CD8-positive, alpha-beta memory T cell (primary cell): ENCODE results near the gene CRYBG3. TPM values are rescaled to one million over a fixed set of nuclear protein-coding genes. Genes with fewer than 3 reads are reported as not detected.

Experiments
- CTCF ChIA-PET: fragments of 350-600 bp; sonication (Branson Sonifier 250); formaldehyde crosslinking; loops from one replicate; lab custom pipeline; 2021; ENCODE audit warnings: antibody characterized with exemption; lab: Charles Lee
- POLR2A ChIA-PET: fragments of 350-600 bp; sonication (Branson Sonifier 250); formaldehyde crosslinking; loops from one replicate; lab custom pipeline; 2021; ENCODE audit warnings: antibody characterized with exemption; lab: Charles Lee
- DNase-seq, 5 donors: peaks; one replicate each; pipeline versions ENCODE4 v3.0.0 to v3.0.0-alpha.2; 2020 to 2022; ENCODE audit warnings: mixed read lengths in 1 of 5
- H3K27ac ChIP-seq: one replicate; pipeline ENCODE4 v1.7.0; 2013; ENCODE audit warnings: low read depth, mild to moderate bottlenecking, low read length, moderate library complexity
- H3K27me3 ChIP-seq: 2 replicates; pipeline ENCODE4 v1.7.0; 2013; ENCODE audit warnings: low read length, mild to moderate bottlenecking; ENCODE audit not compliant: insufficient read depth, poor library complexity, severe bottlenecking
- H3K36me3 ChIP-seq: 2 replicates; pipeline ENCODE4 v1.7.0; 2013; ENCODE audit warnings: mild to moderate bottlenecking, low read length, moderate library complexity; ENCODE audit not compliant: insufficient read depth
- H3K4me1 ChIP-seq: 2 replicates; pipeline ENCODE4 v1.7.0; 2013; ENCODE audit warnings: mild to moderate bottlenecking, low read length, moderate library complexity; ENCODE audit not compliant: insufficient read depth
- H3K4me3 ChIP-seq: 2 replicates; pipeline ENCODE4 v1.7.0; 2013; ENCODE audit warnings: mild to moderate bottlenecking, low read length
- H3K9me3 ChIP-seq: 2 replicates; pipeline ENCODE4 v1.7.0; 2013; ENCODE audit warnings: mild to moderate bottlenecking, low read length
- H3K27ac Mint-ChIP-seq, 8 donors: one replicate each; pipeline ENCODE4 v1.8.0; 2020 to 2021; ENCODE audit warnings: mixed read lengths in 8 of 8, mild to moderate bottlenecking in 6 of 8, inconsistent platforms in 3 of 8, moderate library complexity in 3 of 8
- H3K27me3 Mint-ChIP-seq, 2 donors: one replicate each; pipeline ENCODE4 v1.8.0; 2020 to 2021; ENCODE audit warnings: mixed read lengths in 2 of 2, mild to moderate bottlenecking in 1 of 2, moderate library complexity in 1 of 2
- H3K36me3 Mint-ChIP-seq, 3 donors: one replicate each; pipeline ENCODE4 v1.8.0; 2020 to 2021; ENCODE audit warnings: mixed read lengths in 3 of 3, inconsistent platforms in 1 of 3, mild to moderate bottlenecking in 1 of 3
- H3K4me1 Mint-ChIP-seq, 3 donors: one replicate each; pipeline ENCODE4 v1.8.0; 2020 to 2021; ENCODE audit warnings: mixed read lengths in 3 of 3, inconsistent platforms in 1 of 3, mild to moderate bottlenecking in 1 of 3
- H3K4me3 Mint-ChIP-seq, 7 donors: one replicate each; pipeline ENCODE4 v1.8.0; 2020 to 2021; ENCODE audit warnings: mixed read lengths in 7 of 7, mild to moderate bottlenecking in 6 of 7, moderate library complexity in 4 of 7, inconsistent platforms in 2 of 7
- H3K9me3 Mint-ChIP-seq, 5 donors: one replicate each; pipeline ENCODE4 v1.8.0; 2020 to 2022; ENCODE audit warnings: mixed read lengths in 5 of 5, mild to moderate bottlenecking in 3 of 5, moderate library complexity in 2 of 5, inconsistent platforms in 1 of 5
- polyA plus RNA-seq: library from polyadenylated mRNA; unstranded; fragments of 300-500 nt; fragmentation: Illumina TruSeq; gene quantifications from one replicate; pipeline ENCODE4 v1.2.3, GENCODE V29; 2021
- total RNA-seq, 2 experiments: library from RNA; stranded (reverse); gene quantifications; one replicate each; pipeline ENCODE4 v1.2.3, GENCODE V29; 2021

CRYBG3 gene
- total and polyA plus RNA-seq, 3 experiments from 2014 or later: 1.5 to 5.5 (median 4.5) TPM

GRCh38 chr3:97981886-97982285, 160.1 kb downstream of the CRYBG3 start:
- ChIA-PET CTCF (no interaction called here), POLR2A (no interaction called here)
- Mint-ChIP-seq H3K27ac (no peak overlapping the region), H3K27me3 (peaks cover 5 to 9% of the 10 kb centered on the region in 2 donors), H3K36me3 (no peaks in the 10 kb centered on the region), H3K4me3 (no peak overlapping the region), H3K4me1 (no peaks in the 10 kb centered on the region), H3K9me3 (no peaks in the 10 kb centered on the region)
- no peaks in the 10 kb centered on the region for H3K9me3 ChIP-seq
- DNase-seq: no peak
- H3K4me1 ChIP-seq: no peaks in the 10 kb centered on the region
- H3K4me3 ChIP-seq: no peak overlapping the region
- H3K27ac ChIP-seq: no peak overlapping the region
- H3K27me3 ChIP-seq: no peaks in the 10 kb centered on the region
- no peaks in the 10 kb centered on the region for H3K36me3 ChIP-seq

GRCh38 chr3:97983933-97984491, 162.2 kb downstream of the CRYBG3 start:
- ChIA-PET POLR2A (no interaction called here), CTCF (interaction anchor here (0.9 to 1.1 kb wide), 2 partner anchors 10 to 39 kb away, joined by 3 to 4 read pairs; no protein-coding TSS in a partner anchor)
- H3K9me3 Mint-ChIP-seq: no peaks in the 10 kb centered on the region
- no peaks in the 10 kb centered on the region for H3K36me3 Mint-ChIP-seq
- Histone ChIP-seq H3K27ac (no peak overlapping the region), H3K9me3 (no peaks in the 10 kb centered on the region), H3K27me3 (no peaks in the 10 kb centered on the region), H3K36me3 (no peaks in the 10 kb centered on the region), H3K4me3 (no peak overlapping the region), H3K4me1 (no peaks in the 10 kb centered on the region)
- no peak overlapping the region for H3K4me3 Mint-ChIP-seq
- H3K27me3 Mint-ChIP-seq: peaks cover 4 to 9% of the 10 kb centered on the region in 2 donors
- no peak for DNase-seq
- H3K27ac Mint-ChIP-seq: no peak overlapping the region
- H3K4me1 Mint-ChIP-seq: no peaks in the 10 kb centered on the region

- DNase-seq: no peak
- no peaks in the 10 kb centered on the region for H3K9me3 Mint-ChIP-seq
- no peak overlapping the region for H3K27ac Mint-ChIP-seq
- H3K4me1 Mint-ChIP-seq: peaks cover 14 to 19% (median 17%) of the 10 kb centered on the region in 3 donors
- Histone ChIP-seq H3K27ac (no peak overlapping the region), H3K27me3 (no peaks in the 10 kb centered on the region), H3K4me3 (no peak overlapping the region), H3K36me3 (no peaks in the 10 kb centered on the region), H3K9me3 (no peaks in the 10 kb centered on the region), H3K4me1 (peaks cover 18% of the 10 kb centered on the region)
- no peak overlapping the region for H3K4me3 Mint-ChIP-seq
- ChIA-PET CTCF (no interaction called here), POLR2A (no interaction called here)
- H3K36me3 Mint-ChIP-seq: no peaks in the 10 kb centered on the region
- peaks cover 4 to 9% of the 10 kb centered on the region in 2 donors for H3K27me3 Mint-ChIP-seq
Observed at GRCh38 chr3:97987306-97987705, 165.5 kb downstream of the CRYBG3 start.

- CTCF ChIA-PET: no interaction called here
- Histone ChIP-seq H3K4me1 (peaks cover 18% of the 10 kb centered on the region), H3K27me3 (no peaks in the 10 kb centered on the region), H3K36me3 (no peaks in the 10 kb centered on the region), H3K9me3 (no peaks in the 10 kb centered on the region), H3K4me3 (no peak overlapping the region), H3K27ac (no peak overlapping the region)
- peak overlapping the region in 1 of 8 donors; percentile 50 for H3K27ac Mint-ChIP-seq
- peaks cover 14 to 19% (median 17%) of the 10 kb centered on the region in 3 donors for H3K4me1 Mint-ChIP-seq
- DNase-seq: no peak
- peaks cover 3 to 9% of the 10 kb centered on the region in 2 donors for H3K27me3 Mint-ChIP-seq
- POLR2A ChIA-PET: no interaction called here
- no peaks in the 10 kb centered on the region for H3K36me3 Mint-ChIP-seq
- H3K9me3 Mint-ChIP-seq: no peaks in the 10 kb centered on the region
- no peak overlapping the region for H3K4me3 Mint-ChIP-seq
Observed at GRCh38 chr3:97988784-97989568, 167.2 kb downstream of the CRYBG3 start.

GRCh38 chr3:97990624-97991292, 168.9 kb downstream of the CRYBG3 start:
- no peak overlapping the region for H3K27ac ChIP-seq
- POLR2A ChIA-PET: no interaction called here
- H3K4me1 Mint-ChIP-seq: peaks cover 14 to 19% (median 17%) of the 10 kb centered on the region in 3 donors
- no peaks in the 10 kb centered on the region for H3K36me3 ChIP-seq
- no peak for DNase-seq
- H3K4me3 Mint-ChIP-seq: peak overlapping the region in 5 of 7 donors; percentile 54 to 74 (median 68)
- no peaks in the 10 kb centered on the region for H3K9me3 ChIP-seq
- no peak overlapping the region for H3K4me3 ChIP-seq
- peaks cover 3 to 11% of the 10 kb centered on the region in 2 donors for H3K27me3 Mint-ChIP-seq
- no peaks in the 10 kb centered on the region for H3K27me3 ChIP-seq
- peaks cover 18% of the 10 kb centered on the region for H3K4me1 ChIP-seq
- CTCF ChIA-PET: interaction anchor here (1.2 kb wide), 1 partner anchor 271 kb away, joined by 4 read pairs; no protein-coding TSS in a partner anchor
- no peaks in the 10 kb centered on the region for H3K9me3 Mint-ChIP-seq
- H3K27ac Mint-ChIP-seq: peak overlapping the region in 7 of 8 donors; percentile 50 to 91 (median 80)
- no peaks in the 10 kb centered on the region for H3K36me3 Mint-ChIP-seq

- Histone ChIP-seq H3K9me3 (no peaks in the 10 kb centered on the region), H3K27me3 (no peaks in the 10 kb centered on the region), H3K4me1 (peaks cover 18% of the 10 kb centered on the region), H3K27ac (no peak overlapping the region), H3K4me3 (no peak overlapping the region), H3K36me3 (no peaks in the 10 kb centered on the region)
- Mint-ChIP-seq H3K27me3 (peaks cover 1 to 15% of the 10 kb centered on the region in 2 donors), H3K36me3 (no peaks in the 10 kb centered on the region), H3K27ac (peak overlapping the region in 7 of 8 donors; percentile 50 to 91 (median 80)), H3K9me3 (no peaks in the 10 kb centered on the region), H3K4me3 (peak overlapping the region; percentile 4 to 74 (median 65)), H3K4me1 (peaks cover 14 to 19% (median 17%) of the 10 kb centered on the region in 3 donors)
- ChIA-PET CTCF (interaction anchor here (1.2 kb wide), 1 partner anchor 272 kb away, joined by 4 read pairs; no protein-coding TSS in a partner anchor), POLR2A (no interaction called here)
- peak in 1 of 5 donors; percentile 21 for DNase-seq
Observed at GRCh38 chr3:97991293-97991682, 169.5 kb downstream of the CRYBG3 start.

GRCh38 chr3:97992547-97993173, 170.8 kb downstream of the CRYBG3 start:
- H3K27ac Mint-ChIP-seq: peak overlapping the region in 1 of 8 donors; percentile 28

More at GRCh38 chr3:97992547-97993173, 170.8 kb downstream of the CRYBG3 start:
- no peak for DNase-seq
- no peaks in the 10 kb centered on the region for H3K36me3 ChIP-seq
- peaks cover 18% of the 10 kb centered on the region for H3K4me1 ChIP-seq
- no peaks in the 10 kb centered on the region for H3K36me3 Mint-ChIP-seq
- H3K9me3 ChIP-seq: no peaks in the 10 kb centered on the region
- H3K27me3 Mint-ChIP-seq: peaks cover 1 to 14% of the 10 kb centered on the region in 2 donors
- H3K4me1 Mint-ChIP-seq: peaks cover 14 to 19% (median 17%) of the 10 kb centered on the region in 3 donors
- no peak overlapping the region for H3K27ac ChIP-seq
- no peak overlapping the region for H3K4me3 ChIP-seq
- POLR2A ChIA-PET: no interaction called here
- CTCF ChIA-PET: interaction anchor here (0.7 to 1.1 kb wide), 2 partner anchors 17 to 52 kb away, joined by 3 read pairs; no protein-coding TSS in a partner anchor
- H3K9me3 Mint-ChIP-seq: no peaks in the 10 kb centered on the region
- H3K27me3 ChIP-seq: no peaks in the 10 kb centered on the region
- peak overlapping the region in 1 of 7 donors; percentile 5 for H3K4me3 Mint-ChIP-seq
